ENCODE data around the gene CUX1.
"Not testable (repeated sequence)": the region's sequence is repeated elsewhere in the genome, so short reads cannot be mapped to it uniquely, and the experiment has no call there.

CUX1 gene

DNA sequence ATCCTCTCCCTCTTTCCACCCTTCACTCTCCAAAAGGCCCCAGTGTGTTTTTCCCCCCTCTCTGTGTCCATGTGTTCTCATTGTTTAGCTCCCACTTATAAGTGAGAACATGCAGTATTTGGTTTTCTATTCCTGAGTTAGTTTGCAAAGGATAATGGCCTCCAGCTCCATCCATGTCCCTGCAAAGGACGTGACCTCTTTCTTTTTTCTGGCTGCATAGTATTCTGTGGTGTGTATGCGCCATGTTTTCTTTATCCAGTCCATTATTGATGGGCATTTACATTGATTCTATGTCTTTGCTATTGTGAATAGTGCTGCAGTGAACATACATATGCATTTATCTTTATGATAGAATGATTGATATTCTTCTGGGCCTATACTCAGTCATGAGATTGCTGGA lies 31.9 kb downstream of the CUX1 start:
- DNase-seq (ENCODE audit: low read depth, low spot score): not testable (repeated sequence)

- DNase-seq (ENCODE audit: low read depth, low spot score): not testable (repeated sequence)
Observed at GRCh38 chr7:101852364-101852763, 34.9 kb downstream of the CUX1 start.

- no peak for DNase-seq (ENCODE audit: low read depth, low spot score)
Observed at GRCh38 chr7:101853684-101854083, 36.3 kb downstream of the CUX1 start.

GRCh38 chr7:101854084-101854865 lies 36.8 kb downstream of the CUX1 start:
- DNase-seq (ENCODE audit: low read depth, low spot score): no peak

- DNase-seq (ENCODE audit: low read depth, low spot score): no peak
Observed at GRCh38 chr7:101856473-101857357, 39.3 kb downstream of the CUX1 start.

DNA sequence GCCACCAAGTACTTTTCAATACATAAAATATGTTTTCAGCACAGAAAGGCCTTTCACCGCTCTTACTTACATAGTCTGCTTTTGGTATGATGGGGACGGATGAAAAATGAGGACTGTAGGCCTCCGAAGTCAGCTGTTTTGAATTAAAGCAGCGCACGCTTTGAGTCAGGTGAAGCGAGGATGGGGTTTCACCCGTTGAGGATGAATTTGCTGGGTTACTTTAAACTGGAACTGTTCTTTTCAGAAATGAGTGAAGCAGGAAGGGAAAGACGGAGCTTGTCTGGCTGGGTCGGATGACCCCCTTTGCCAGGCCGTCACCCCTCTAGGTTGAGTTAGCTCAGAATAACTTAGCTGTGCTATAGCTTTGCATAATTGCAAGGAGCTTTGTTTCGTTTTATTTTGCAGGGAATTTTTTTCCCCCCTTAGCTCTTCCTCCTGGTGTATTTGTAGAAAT lies 40.0 kb downstream of the CUX1 start:
- DNase-seq (ENCODE audit: low read depth, low spot score): no peak

DNA sequence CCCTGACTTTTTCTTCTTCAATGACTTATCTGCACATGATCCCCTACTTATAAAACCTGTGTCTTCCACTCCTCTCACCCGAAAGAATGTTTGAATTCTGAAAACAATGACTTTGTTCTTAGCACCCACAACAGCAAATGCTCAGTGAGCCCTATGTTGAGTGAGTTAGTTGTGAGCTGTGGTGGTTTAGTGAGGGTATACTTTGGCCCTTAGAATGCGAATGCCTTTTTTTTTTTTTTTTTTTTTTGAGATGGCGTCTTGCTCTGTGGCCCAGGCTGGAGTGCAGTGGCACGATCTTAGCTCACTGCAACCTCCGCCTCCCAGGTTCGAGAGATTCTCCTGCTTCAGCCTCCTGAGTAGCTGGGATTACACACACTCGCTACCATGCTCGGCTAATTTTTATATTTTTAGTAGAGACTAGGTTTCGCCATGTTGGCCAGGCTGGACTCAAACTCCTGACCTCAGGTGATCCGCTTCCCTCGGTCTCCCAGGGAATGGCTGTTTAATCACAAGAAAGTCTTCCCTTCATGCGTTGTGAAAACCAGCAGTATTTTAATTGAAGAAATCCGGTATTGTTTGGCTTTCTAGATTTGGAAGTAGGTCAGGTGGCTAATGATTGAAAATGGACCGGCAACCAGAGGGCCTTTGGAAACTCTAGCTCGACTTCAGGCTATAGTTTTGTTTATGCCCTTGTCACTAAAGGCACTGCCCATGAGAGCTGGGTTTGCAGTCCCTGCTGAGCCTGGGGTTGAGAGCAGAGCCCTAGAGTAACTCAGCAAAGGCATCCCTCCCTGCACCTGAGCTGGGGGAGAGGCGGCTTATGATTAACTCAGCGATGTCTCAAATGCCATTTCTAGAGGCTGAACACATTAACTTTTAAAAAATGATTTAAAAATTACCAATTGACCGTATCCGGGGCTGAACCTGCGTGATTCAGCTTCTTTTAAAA lies 41.3 kb downstream of the CUX1 start:
- DNase-seq (ENCODE audit: low read depth, low spot score): no peak

DNA sequence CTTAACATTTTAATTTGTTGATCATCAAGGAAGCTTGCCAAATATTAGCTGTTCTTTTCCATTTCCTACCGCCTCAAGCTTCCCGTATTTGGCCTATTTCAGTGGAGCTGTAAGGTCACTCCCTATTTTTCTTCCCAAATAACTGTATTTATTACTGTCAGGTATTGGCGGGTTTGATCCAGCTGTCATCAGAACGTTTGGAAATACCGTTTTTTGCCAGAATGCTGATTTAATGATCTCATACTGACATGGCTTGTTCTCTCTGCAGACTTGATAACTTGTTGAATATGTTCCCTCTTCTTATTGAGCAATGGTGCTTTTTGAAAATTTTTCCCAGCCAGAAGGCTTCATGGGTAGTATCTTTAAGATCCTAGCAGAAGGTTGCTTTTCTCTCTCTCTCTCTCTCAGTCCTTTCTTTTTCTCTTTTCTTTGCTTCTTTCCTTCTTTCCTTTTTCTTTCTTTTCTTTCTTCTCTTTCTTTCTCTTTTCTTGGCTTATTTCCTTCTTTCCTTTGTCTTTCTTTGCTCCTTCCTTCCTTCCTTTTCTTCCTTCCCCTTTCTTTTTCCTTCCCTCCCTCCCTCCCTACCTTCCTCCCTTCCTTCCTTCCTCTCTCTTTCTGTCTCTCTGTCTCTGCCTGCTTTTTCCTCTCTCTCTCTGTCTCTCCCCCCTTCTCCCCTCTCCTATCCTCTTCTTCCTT lies 42.1 kb downstream of the CUX1 start:
- DNase-seq (ENCODE audit: low read depth, low spot score): no peak

DNA sequence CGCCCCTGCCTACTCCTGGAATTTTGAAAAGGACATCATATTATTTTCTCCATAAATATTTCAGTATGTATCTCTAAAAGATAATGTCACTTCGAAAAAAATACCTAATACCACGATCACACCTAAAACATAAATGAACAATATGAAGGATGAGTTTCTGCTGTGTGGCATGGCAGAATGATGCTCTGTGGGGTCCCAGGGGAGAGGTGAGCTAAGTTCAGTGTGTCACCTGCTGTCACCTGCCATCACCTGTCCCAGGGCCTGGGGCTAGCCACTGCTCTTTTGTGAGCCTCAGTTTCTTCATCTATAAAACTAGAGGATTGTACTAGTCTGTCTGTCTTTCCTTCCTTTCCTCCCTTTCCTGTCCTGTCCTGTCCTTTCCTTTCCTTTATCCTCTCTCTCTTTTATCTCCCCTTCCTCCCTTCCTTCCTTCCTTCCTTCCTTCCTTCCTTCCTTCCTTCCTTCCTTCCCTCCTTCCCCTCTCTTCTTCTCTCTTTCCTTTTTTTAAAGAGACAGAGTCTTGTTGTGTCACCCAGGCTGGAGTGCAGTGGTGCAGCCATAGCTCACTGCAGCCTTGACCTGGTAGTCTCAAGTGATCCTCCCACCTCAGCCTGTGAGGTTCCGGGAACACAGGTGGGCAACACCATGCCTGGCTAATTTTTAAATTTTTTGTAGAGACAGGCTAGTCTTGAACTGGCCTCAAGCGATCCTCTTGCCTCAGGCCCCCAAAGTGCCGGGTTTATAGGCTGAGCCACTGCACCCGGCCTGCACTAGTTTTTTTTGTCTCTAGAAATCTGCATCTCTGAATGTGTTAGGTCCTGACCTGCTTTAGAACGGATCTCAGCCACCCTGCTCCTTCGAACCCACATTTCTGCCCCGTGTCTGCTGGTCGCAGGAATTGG lies 43.1 kb downstream of the CUX1 start:
- no peak for DNase-seq (ENCODE audit: low read depth, low spot score)

DNA sequence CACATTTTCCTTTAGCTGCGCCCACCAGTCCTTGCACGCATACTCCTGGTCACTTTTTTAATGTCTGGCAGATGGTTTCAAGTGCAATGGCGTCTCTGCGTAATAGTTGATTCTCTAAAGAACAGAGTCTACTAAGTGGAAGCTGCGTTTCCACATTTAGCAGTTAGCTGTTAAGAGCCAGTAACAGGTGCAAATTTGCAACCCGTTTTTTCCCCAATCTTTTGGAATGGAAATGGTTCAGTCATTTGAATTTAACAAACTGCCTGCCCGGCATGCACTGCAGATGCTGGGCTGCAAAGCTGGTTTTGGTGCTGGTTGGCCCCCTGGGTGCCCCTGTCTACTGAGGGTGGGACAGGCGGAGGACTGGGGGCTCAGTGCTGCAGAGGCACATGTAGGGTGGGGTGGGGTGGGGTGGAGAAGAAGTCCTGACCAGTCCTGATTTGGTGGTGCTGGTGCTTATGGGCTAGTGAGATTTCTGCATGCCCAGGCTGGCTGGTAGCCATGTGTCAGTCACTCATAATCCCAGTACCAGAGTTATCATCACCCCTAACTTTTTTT lies 43.9 kb downstream of the CUX1 start:
- DNase-seq (ENCODE audit: low read depth, low spot score): no peak

GRCh38 chr7:101862280-101863220 lies 45.1 kb downstream of the CUX1 start:
- DNase-seq (ENCODE audit: low read depth, low spot score): no peak

GRCh38 chr7:101863598-101863997 lies 46.2 kb downstream of the CUX1 start:
- DNase-seq (ENCODE audit: low read depth, low spot score): no peak

DNA sequence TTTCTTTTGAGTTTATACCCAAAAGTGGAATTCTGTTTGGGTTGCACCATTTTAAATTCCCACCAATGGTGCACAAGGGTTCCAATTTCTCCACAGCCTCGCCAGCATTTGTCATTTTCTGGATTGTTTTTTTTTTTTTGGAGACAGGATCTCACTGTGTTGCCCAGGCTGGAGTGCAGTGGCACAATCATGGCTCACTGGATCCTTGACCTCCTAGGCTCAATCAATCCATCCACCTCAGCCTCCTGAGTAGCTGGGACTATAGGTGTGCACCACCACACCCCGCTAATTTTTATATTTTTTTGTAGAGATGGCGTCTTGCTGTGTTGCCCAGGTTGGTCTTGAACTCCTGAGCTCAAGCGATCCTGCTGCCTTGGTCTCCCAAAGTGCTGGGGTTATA lies 46.6 kb downstream of the CUX1 start:
- no peak for DNase-seq (ENCODE audit: low read depth, low spot score)

- DNase-seq (ENCODE audit: low read depth, low spot score): no peak
Observed at GRCh38 chr7:101865031-101865430, 47.6 kb downstream of the CUX1 start.

- no peak for DNase-seq (ENCODE audit: low read depth, low spot score)
Observed at GRCh38 chr7:101865455-101865854, 48.0 kb downstream of the CUX1 start.

DNA sequence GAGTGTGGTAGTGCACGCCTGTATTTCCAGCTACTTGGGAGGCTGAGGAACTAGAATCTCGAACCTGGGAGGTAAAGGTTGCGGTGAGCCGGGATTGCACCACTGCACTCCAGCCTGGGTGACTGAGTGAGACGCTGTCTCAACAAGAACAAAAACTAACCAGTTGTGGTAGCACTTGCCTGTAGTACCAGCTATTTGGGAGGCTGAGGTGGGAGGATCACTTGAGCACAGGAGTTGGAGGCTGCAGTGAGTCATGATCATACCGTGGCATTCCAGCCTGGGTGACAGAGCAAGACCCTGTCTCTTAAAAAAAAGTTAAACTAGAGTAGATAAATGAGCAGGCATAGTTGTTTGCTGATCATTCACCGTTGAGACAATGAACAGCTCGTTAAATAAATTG lies 48.9 kb downstream of the CUX1 start:
- DNase-seq (ENCODE audit: low read depth, low spot score): no peak

DNA sequence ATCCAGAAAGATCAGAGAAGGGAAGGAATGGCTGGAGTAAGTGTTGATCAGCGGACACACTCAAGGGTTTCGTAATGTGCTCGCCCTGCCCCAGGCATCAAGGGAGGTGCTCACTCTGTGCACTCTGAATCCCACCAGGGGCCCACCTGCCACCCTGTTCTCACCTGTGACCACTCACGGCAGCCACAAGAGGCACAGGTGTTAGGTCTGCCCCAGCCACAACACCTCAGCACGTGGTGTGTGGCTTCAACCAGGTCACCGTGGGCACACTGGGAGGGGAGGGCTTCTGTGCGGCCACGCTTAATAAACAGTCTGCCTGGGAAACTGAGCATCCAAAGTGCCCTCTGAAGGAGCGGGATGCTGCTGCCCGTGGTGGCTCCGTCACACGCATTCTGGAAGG lies 49.8 kb downstream of the CUX1 start:
- no peak for DNase-seq (ENCODE audit: low read depth, low spot score)

GRCh38 chr7:101867681-101868080 lies 50.3 kb downstream of the CUX1 start:
- DNase-seq (ENCODE audit: low read depth, low spot score): not testable (repeated sequence)

Data from smooth muscle cell of the brain vasculature (primary cell).